22Rv1 (cell line): ENCODE data around the gene NIN.

Experiments used
- CTCF ChIP-seq: fragments of 450-650 bp; IDR thresholded peaks from 2 replicates; pipeline ENCODE4 v1.5.1; 2017; ENCODE audit warnings: mild to moderate bottlenecking
- ZFX ChIP-seq: fragments of 450-650 bp; IDR thresholded peaks from 2 replicates; pipeline ENCODE4 v1.6.1; 2017; ENCODE audit warnings: antibody characterized with exemption, borderline replicate concordance

- no peak for TF ChIP-seq CTCF
- no peak for TF ChIP-seq ZFX
Measured at GRCh38 chr14:50736932-50737419, 94.0 kb downstream of the NIN start.
